Right atrium auricular region (tissue), 2 donors: ENCODE measurements around the gene KDM3B. TPM values are rescaled to one million over a fixed set of nuclear protein-coding genes. Genes with fewer than 3 reads are reported as not detected.
"Not testable (repeated sequence)": the region's sequence is repeated elsewhere in the genome, so short reads cannot be mapped to it uniquely, and the experiment has no call there.

Source experiments
- DNase-seq: peaks from one replicate; pipeline ENCODE4 v3.0.0-alpha.2; 2019; ENCODE audit warnings: low spot score
- H3K27ac ChIP-seq, 2 donors: fragments of 200-600 bp; sonication (generic); 1 replicate in 1 of 2; 2 replicates in 1 of 2; pipeline ENCODE4 v1.5.1; 2016 to 2019
- H3K27me3 ChIP-seq, 2 donors: fragments of 200-600 bp; sonication (generic); one replicate each; pipeline versions ENCODE4 v1.5.1 to v1.6.0; 2017 to 2019
- H3K36me3 ChIP-seq: fragments of 200-600 bp; sonication (generic); one replicate; pipeline ENCODE4 v1.5.1; 2016
- H3K4me1 ChIP-seq, 2 donors: fragments of 200-600 bp; sonication (generic); one replicate each; pipeline versions ENCODE4 v1.5.1 to v1.6.0; 2017 to 2019
- H3K4me3 ChIP-seq, 2 donors: fragments of 200-600 bp; sonication (generic); 1 replicate in 1 of 2; 2 replicates in 1 of 2; pipeline ENCODE4 v1.5.1; 2017 to 2019; ENCODE audit warnings: mild to moderate bottlenecking in 1 of 2, moderate library complexity in 1 of 2
- H3K9me3 ChIP-seq, 2 donors: fragments of 200-600 bp; sonication (generic); one replicate each; pipeline ENCODE4 v1.5.1; 2019
- CTCF ChIP-seq, 2 donors: fragments of 200-600 bp; sonication (generic); IDR thresholded peaks; one replicate each; pipeline ENCODE4 v1.5.1; 2019; ENCODE audit warnings: antibody characterized with exemption in 2 of 2
- total RNA-seq, 2 donors: library from RNA; depleted of rRNA; stranded (reverse); fragments of >200 nt; gene quantifications; one replicate each; pipeline ENCODE4 v1.1.0, GENCODE V29; 2016

The KDM3B gene
- total RNA-seq, 2 donors from 2014 or later = 42.9 to 46.9 TPM

DNA sequence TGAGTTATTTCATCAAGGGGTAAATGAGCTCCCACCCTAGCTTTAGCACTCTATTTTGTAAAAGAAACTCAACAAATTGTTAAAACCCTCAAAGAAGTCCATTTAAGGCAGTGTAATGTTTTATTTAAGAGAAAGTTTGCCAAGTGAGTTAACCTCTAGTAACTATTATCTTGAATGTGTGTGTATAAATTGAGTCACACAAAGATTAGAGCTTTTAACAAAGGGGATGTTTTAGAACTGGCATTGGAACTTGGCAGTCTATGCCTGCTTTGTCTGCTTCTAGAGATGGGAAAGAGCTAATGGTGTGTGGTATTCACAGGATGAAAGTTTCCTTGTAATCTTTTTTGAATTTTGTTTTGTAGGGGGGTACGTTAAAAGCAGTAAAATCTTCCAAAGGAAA is 33.2 kb downstream of the KDM3B start:
- no peak for TF ChIP-seq CTCF (IDR thresholded peaks at IDR 0.05)
- H3K27ac ChIP-seq = no peak overlapping the region
- no peaks in the 10 kb centered on the region for H3K9me3 ChIP-seq
- DNase-seq = no peak
- no peaks in the 10 kb centered on the region for H3K4me1 ChIP-seq
- no peaks in the 10 kb centered on the region for H3K27me3 ChIP-seq
- peaks cover 52% of the 10 kb centered on the region for H3K36me3 ChIP-seq
- H3K4me3 ChIP-seq = no peak overlapping the region

DNA sequence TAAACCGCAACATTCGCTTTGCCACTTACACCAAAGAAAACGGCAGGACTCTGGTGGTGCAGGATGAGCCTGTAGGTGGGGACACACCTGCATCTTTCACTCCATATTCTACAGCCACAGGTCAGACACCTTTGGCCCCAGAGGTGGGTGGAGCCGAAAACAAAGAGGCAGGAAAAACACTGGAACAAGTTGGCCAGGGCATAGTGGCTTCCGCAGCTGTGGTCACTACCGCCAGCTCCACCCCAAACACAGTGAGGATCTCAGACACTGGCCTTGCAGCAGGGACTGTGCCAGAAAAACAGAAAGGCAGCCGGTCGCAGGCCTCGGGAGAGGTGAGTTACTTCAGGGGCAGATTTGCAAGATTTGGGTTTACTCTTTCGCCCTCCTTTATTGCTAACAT is 33.8 kb downstream of the KDM3B start:
- H3K36me3 ChIP-seq = peaks cover 53% of the 10 kb centered on the region
- TF ChIP-seq CTCF (IDR thresholded peaks at IDR 0.05) = no peak
- no peaks in the 10 kb centered on the region for H3K9me3 ChIP-seq
- H3K4me1 ChIP-seq = no peaks in the 10 kb centered on the region
- no peak overlapping the region for H3K27ac ChIP-seq
- DNase-seq = no peak
- no peaks in the 10 kb centered on the region for H3K27me3 ChIP-seq
- no peak overlapping the region for H3K4me3 ChIP-seq

GRCh38 chr5:138389332-138389731 is 36.8 kb downstream of the KDM3B start:
- H3K27me3 ChIP-seq = no peaks in the 10 kb centered on the region
- H3K27ac ChIP-seq = no peak overlapping the region
- H3K36me3 ChIP-seq = peaks cover 51% of the 10 kb centered on the region
- H3K9me3 ChIP-seq = no peaks in the 10 kb centered on the region
- TF ChIP-seq CTCF (IDR thresholded peaks at IDR 0.05) = no peak
- no peak for DNase-seq
- no peak overlapping the region for H3K4me3 ChIP-seq
- H3K4me1 ChIP-seq = peaks cover 0 to 10% of the 10 kb centered on the region in 2 donors

DNA sequence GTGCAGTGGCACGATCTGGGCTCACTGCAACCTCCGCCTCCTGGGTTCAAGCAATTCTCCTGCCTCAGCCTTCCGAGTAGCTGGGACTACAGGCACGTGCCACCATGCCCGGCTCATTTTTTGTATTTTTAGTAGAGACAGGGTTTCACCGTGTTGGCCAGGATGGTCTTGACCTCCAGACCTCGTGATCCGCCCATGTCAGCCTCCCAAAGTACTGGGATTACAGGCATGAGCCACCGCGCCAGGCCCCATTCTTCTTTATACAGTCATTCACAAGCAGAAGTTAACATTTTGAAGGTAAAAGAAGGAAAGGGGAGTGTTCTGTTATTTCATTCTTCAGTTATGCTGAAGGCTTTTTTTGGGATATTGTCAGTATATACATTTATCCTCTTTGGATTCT is 37.4 kb downstream of the KDM3B start:
- H3K9me3 ChIP-seq, H3K4me3 ChIP-seq, H3K27ac ChIP-seq, H3K4me1 ChIP-seq, H3K27me3 ChIP-seq, DNase-seq: not testable (repeated sequence)
- H3K36me3 ChIP-seq = peaks cover 56% of the 10 kb centered on the region

DNA sequence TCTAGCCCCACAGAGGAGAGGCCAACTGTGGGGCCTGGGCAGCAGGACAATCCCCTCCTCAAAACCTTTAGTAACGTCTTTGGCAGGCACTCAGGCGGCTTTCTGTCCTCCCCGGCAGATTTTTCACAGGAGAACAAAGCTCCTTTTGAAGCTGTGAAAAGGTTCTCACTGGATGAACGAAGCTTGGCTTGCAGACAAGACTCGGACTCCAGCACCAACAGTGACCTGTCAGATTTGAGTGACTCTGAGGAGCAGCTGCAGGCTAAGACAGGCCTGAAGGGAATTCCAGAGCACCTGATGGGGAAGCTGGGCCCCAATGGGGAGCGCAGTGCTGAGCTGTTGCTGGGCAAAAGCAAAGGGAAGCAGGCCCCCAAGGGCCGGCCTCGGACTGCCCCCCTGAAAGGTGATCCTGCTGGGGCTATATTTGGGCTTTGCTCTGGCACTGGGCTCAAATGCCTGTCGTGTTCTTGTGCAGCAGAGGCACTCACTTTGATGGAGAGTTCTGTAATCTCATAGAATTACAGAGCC is 39.4 kb downstream of the KDM3B start:
- H3K4me3 ChIP-seq = no peak overlapping the region
- H3K9me3 ChIP-seq = no peaks in the 10 kb centered on the region
- no peak for TF ChIP-seq CTCF (IDR thresholded peaks at IDR 0.05)
- H3K4me1 ChIP-seq = peaks cover 0 to 10% of the 10 kb centered on the region in 2 donors
- peaks cover 52% of the 10 kb centered on the region for H3K36me3 ChIP-seq
- no peaks in the 10 kb centered on the region for H3K27me3 ChIP-seq
- peak overlapping the region; percentile 43 to 80 for H3K27ac ChIP-seq
- no peak for DNase-seq

GRCh38 chr5:138402640-138403039 is 50.2 kb downstream of the KDM3B start:
- no peak for TF ChIP-seq CTCF (IDR thresholded peaks at IDR 0.05)
- peaks cover 61% of the 10 kb centered on the region for H3K36me3 ChIP-seq

More at GRCh38 chr5:138402640-138403039, 50.2 kb downstream of the KDM3B start:
- H3K4me1 ChIP-seq = no peaks in the 10 kb centered on the region
- DNase-seq = no peak
- no peak overlapping the region for H3K27ac ChIP-seq
- no peak overlapping the region for H3K4me3 ChIP-seq
- no peaks in the 10 kb centered on the region for H3K27me3 ChIP-seq
- H3K9me3 ChIP-seq = no peaks in the 10 kb centered on the region
